ENCODE measurements around the gene TENM4. TPM values are rescaled to one million over a fixed set of nuclear protein-coding genes. Genes with fewer than 3 reads are reported as not detected.

The TENM4 gene
- total RNA-seq, 1 experiment from 2014 or later: 18.7 TPM

- in situ Hi-C loops (cut with HindIII; ENCODE audit: low sequenced_read_pairs): no loop called here
- no peak for DNase-seq (ENCODE audit: low spot score)
Observed at GRCh38 chr11:78720281-78720989, 720.4 kb downstream of the TENM4 start.

DNA sequence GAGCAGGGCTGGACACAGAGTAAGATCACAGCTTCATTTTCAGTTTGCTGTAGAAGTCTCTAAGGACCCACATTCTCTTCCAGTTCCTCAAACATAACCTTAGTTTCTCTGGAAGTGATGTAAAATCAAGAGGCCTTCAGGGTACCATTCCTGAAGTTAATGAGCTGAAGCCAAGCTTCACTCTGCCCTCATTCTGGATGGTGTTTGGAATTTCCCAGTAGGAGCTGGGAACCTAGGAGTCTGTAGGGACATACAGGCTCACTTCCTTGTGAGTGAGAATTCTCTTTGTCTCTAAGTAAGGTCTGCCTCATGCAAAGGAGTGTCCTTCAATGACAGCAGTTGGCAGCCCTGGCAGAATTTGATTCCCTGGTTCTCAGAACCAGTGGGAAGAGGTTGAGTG lies 723.8 kb downstream of the TENM4 start:
- in situ Hi-C loops (cut with HindIII; ENCODE audit: low sequenced_read_pairs): no loop called here

GRCh38 chr11:78715639-78716311 lies 725.1 kb downstream of the TENM4 start:
- peak; percentile 11 for DNase-seq (ENCODE audit: low spot score)
- in situ Hi-C loops (cut with HindIII; ENCODE audit: low sequenced_read_pairs): no loop called here

More for the DNA sequence above, 723.8 kb downstream of the TENM4 start:
- no peak for DNase-seq (ENCODE audit: low spot score)

- DNase-seq (ENCODE audit: low spot score): no peak
- in situ Hi-C loops (cut with HindIII; ENCODE audit: low sequenced_read_pairs): no loop called here
Observed at GRCh38 chr11:78714539-78714938, 726.3 kb downstream of the TENM4 start.

GRCh38 chr11:78711735-78712134 lies 729.1 kb downstream of the TENM4 start:
- DNase-seq (ENCODE audit: low spot score): no peak
- in situ Hi-C loops (cut with HindIII; ENCODE audit: low sequenced_read_pairs): no loop called here

- no peak for DNase-seq (ENCODE audit: low spot score)
- in situ Hi-C loops (cut with HindIII; ENCODE audit: low sequenced_read_pairs): no loop called here
Observed at GRCh38 chr11:78710417-78710816, 730.4 kb downstream of the TENM4 start.

- DNase-seq (ENCODE audit: low spot score): no peak
Observed at GRCh38 chr11:78708388-78708787, 732.4 kb downstream of the TENM4 start.

DNA sequence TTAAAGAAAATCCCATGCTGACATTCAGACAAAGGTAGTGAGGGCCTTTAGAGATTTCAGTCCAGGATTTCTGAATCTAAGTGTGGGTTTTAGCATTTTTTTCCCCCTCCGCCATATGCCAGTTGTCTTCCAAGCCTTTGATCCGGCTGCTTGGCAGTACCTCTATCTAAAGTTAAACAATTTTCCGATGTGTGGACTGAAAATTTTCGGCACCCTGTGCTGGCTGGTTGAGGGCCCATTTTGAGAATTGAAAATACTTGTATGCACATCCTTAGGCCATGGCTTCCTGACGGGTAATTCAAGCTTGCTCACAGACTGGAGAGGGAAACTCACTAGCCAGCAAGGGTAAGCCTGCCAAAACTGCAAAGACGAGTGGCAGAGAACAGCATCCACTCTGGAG lies 734.3 kb downstream of the TENM4 start:
- DNase-seq (ENCODE audit: low spot score): no peak
- in situ Hi-C loops (cut with HindIII; ENCODE audit: low sequenced_read_pairs): no loop called here

More at GRCh38 chr11:78708388-78708787, 732.4 kb downstream of the TENM4 start:
- in situ Hi-C loops (cut with HindIII; ENCODE audit: low sequenced_read_pairs): no loop called here

- in situ Hi-C loops (cut with HindIII; ENCODE audit: low sequenced_read_pairs): no loop called here
Observed at GRCh38 chr11:78704811-78705210, 736.0 kb downstream of the TENM4 start.

GRCh38 chr11:78699609-78700135 lies 741.2 kb downstream of the TENM4 start:
- in situ Hi-C loops (cut with HindIII; ENCODE audit: low sequenced_read_pairs): no loop called here
- DNase-seq (ENCODE audit: low spot score): no peak

More at GRCh38 chr11:78704811-78705210, 736.0 kb downstream of the TENM4 start:
- no peak for DNase-seq (ENCODE audit: low spot score)

GRCh38 chr11:78698612-78699011 lies 742.2 kb downstream of the TENM4 start:
- DNase-seq (ENCODE audit: low spot score): no peak

DNA sequence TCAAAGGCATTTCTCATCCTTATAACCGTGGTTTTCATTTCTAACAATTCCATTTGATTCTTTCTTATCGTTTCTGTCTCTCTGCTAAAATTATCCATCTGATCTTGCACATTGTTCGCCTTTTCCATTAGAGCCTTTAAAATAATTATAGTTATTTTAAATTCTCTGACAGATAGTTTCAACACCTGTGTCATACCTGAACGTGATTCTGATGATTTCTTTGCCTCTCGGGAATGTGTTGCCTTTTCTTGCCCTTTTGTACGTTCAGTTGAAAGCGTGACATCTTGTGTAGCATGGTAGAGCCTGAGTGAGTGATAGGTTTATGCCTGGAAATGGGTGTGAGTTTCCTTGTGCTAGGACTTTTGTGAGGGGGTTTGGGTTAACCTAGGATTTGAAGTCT lies 744.7 kb downstream of the TENM4 start:
- in situ Hi-C loops (cut with HindIII; ENCODE audit: low sequenced_read_pairs): no loop called here
- DNase-seq (ENCODE audit: low spot score): no peak

More at GRCh38 chr11:78698612-78699011, 742.2 kb downstream of the TENM4 start:
- in situ Hi-C loops (cut with HindIII; ENCODE audit: low sequenced_read_pairs): no loop called here

DNA sequence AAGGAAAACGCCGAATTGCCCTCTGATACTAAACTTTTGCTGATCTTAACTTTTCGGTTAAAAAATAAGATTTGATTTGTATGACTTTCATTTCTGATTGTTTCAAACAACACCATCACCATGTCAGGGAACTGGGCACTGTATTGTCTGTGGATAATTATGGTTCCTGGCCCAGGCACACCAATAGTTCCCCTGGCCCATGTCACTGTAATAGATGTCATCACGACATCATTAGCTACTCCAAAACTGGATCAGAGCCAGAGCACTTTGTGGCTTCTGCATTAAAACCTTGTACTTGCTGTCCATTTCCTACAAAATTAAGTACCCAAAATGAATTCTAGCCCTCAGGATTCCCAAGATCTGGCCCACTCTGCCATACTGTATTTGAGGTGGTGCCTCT lies 746.7 kb downstream of the TENM4 start:
- DNase-seq (ENCODE audit: low spot score): no peak
- in situ Hi-C loops (cut with HindIII; ENCODE audit: low sequenced_read_pairs): no loop called here

DNA sequence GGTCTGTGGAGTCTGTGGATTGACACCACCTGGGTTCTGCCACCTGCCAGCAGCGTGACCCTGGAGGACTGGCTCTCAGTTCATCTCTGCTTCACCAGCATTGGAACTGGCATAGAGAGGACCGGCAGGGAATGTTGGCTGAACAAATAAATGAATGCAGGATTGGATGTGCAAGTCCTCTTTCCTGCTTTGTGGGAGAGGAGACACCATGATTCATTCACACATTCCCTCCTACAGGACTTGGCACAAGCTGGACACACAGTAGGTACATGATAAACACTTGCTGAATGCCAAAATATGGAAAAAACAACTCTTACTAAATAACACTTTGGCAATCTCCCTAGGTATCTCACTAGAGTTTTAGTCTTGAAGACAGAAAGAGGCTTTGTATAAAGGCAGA lies 749.6 kb downstream of the TENM4 start:
- in situ Hi-C loops (cut with HindIII; ENCODE audit: low sequenced_read_pairs): no loop called here
- no peak for DNase-seq (ENCODE audit: low spot score)

DNA sequence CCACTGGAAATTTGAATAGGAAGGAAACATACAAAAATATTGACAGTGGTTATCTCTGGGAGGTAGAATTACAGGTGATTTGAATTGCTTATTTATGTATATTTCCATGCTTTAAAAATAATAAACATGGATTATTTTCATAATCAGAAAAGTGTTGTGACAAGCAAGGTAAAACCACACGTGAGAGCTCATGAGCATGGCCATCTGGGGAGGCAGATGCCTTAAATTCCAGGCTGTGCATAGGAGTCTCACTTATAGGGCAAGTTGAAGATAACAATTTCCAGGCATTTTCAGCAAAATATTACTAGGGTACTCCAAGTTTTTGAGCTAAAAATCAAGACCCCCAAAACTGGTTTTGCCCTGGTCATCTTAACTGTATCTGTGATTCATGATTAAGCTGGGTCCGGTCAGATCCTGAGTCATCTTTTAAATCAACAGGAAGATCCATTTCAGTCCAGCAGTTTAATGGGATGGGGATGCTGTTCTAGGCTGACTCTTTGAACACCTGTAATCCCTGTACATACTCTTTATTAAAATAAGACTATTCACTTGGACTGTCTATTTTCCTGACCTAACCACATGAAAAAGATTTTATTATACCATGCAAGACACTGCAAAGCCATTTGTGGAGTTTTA lies 750.4 kb downstream of the TENM4 start:
- in situ Hi-C loops (cut with HindIII; ENCODE audit: low sequenced_read_pairs): no loop called here

GRCh38 chr11:78689585-78690153 lies 751.2 kb downstream of the TENM4 start:
- in situ Hi-C loops (cut with HindIII; ENCODE audit: low sequenced_read_pairs): no loop called here
- no peak for DNase-seq (ENCODE audit: low spot score)

More for the DNA sequence above, 750.4 kb downstream of the TENM4 start:
- no peak for DNase-seq (ENCODE audit: low spot score)

- DNase-seq (ENCODE audit: low spot score): no peak
- in situ Hi-C loops (cut with HindIII; ENCODE audit: low sequenced_read_pairs): no loop called here
Observed at GRCh38 chr11:78689101-78689500, 751.7 kb downstream of the TENM4 start.

DNA sequence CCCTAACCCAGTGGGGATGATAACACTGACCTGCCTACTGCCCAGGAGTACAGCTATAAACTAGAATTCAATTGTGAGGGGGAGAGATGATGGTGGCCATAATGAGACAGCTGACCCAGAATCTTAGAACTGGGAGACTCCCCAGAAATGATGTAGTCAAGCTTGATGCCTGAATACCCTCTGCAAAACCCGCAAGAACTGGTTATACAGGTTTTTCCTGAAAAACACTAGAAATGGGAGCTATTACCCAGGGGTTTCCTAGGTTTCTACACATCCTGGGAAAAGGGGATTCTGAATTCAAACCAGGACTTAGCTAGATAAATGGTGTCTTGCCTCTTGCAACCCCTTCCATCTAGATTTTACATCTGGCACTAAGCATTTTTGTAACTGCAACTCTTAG lies 752.4 kb downstream of the TENM4 start:
- DNase-seq (ENCODE audit: low spot score): no peak
- in situ Hi-C loops (cut with HindIII; ENCODE audit: low sequenced_read_pairs): no loop called here

DNA sequence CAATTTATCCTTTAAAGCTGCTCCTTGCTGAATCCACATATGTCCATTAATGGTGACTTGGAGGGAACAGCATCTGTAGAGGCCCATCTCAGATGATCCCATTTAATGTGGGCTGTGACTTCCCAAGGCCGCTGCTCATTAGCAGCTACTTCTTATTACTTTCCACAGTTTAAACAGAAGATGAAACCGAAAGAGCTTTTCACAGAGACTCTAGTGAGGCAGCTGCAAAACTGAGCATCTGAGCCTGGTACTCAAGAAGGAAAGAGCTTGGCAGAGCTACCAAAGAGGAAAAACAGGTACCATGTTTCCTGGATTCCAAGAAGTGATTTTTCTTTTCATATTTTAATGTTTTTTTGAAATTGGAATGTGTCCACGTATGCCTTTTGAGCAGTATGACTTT lies 755.7 kb downstream of the TENM4 start:
- in situ Hi-C loops (cut with HindIII; ENCODE audit: low sequenced_read_pairs): no loop called here
- no peak for DNase-seq (ENCODE audit: low spot score)

DNA sequence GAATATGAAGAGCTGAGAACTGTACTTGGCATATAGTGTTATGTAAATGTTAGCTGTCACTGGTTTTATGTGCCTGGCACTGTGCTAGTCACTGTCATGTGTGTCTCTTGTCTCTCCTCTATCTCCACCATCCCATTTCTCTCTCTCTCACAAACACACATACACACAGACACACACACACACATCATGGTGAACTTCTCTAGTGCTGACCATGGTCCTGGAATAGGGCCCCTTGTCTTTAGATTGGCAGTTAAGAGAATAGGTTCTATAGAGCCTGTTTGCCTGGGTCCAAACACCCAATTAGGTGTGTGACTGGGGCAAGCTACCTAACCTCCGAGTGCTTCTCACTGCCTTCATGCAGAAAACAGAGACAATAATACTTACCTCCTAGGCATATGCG lies 756.5 kb downstream of the TENM4 start:
- in situ Hi-C loops (cut with HindIII; ENCODE audit: low sequenced_read_pairs): no loop called here
- DNase-seq (ENCODE audit: low spot score): no peak

Measured in G401 (cell line).